Endothelial cell of umbilical vein (primary cell): ENCODE data around the gene SMIM14. TPM values are rescaled to one million over a fixed set of nuclear protein-coding genes. Genes with fewer than 3 reads are reported as not detected.

Experiments used
- BruUV-seq: library from RNA; stranded (reverse); fragments of 400-500 nt; replicated peaks from 2 replicates; lab custom pipeline; 2021; lab: Mats Ljungman, UMichigan
- CTCF ChIA-PET: fragments of 300-600, 350-600 bp; sonication (Branson Sonifier 250); formaldehyde crosslinking; loops from one replicate; lab custom pipeline; 2021; ENCODE audit warnings: antibody characterized with exemption, inconsistent platforms; lab: Charles Lee
- POLR2A ChIA-PET: fragments of 300-600, 350-600 bp; sonication (Branson Sonifier 250); formaldehyde crosslinking; loops from one replicate; lab custom pipeline; 2021; ENCODE audit warnings: antibody characterized with exemption, inconsistent platforms; lab: Charles Lee
- DNase-seq: peaks from one replicate; pipeline ENCODE4 v3.0.0-alpha.2; 2011; ENCODE audit warnings: low read depth, low spot score
- FAIRE-seq: peaks from 2 replicates; lab custom pipeline; 2011; peaks lifted over from hg19 to GRCh38; lab: Jason Lieb, UNC
- H2AFZ ChIP-seq: 2 replicates; pipeline ENCODE4 v1.6.0; 2012; ENCODE audit warnings: low read depth, low read length, control low read depth, inconsistent platforms
- H3K27ac ChIP-seq: 2 replicates; pipeline ENCODE4 v1.5.1; 2011; ENCODE audit warnings: low read depth, mild to moderate bottlenecking, control low read depth, low read length, moderate library complexity; ENCODE audit not compliant: insufficient read depth
- H3K27me3 ChIP-seq, 2 experiments: 2 replicates each; pipeline versions ENCODE4 v1.6.0 to v1.6.1; 2011; ENCODE audit warnings: low read length in 2 of 2, mixed read lengths in 1 of 2; ENCODE audit not compliant: control insufficient read depth in 2 of 2, insufficient read depth in 2 of 2
- H3K36me3 ChIP-seq, 2 experiments: 2 replicates in 1 of 2; 3 replicates in 1 of 2; pipeline ENCODE4 v1.5.1; 2011; ENCODE audit warnings: low read length in 2 of 2, mild to moderate bottlenecking in 1 of 2, moderate library complexity in 1 of 2; ENCODE audit not compliant: control insufficient read depth in 2 of 2, insufficient read depth in 2 of 2; ENCODE audit errors: extremely low read depth in 1 of 2
- H3K4me1 ChIP-seq: 3 replicates; pipeline ENCODE4 v1.5.1; 2011; ENCODE audit warnings: mild to moderate bottlenecking, low read length; ENCODE audit not compliant: control insufficient read depth, insufficient read depth; ENCODE audit errors: extremely low read depth
- H3K4me2 ChIP-seq: 2 replicates; pipeline ENCODE4 v1.6.1; 2011; ENCODE audit warnings: low read length, control low read depth, mixed read lengths; ENCODE audit not compliant: insufficient read depth
- H3K4me3 ChIP-seq, 3 experiments: fragments of 200-600 bp in 1 of 3; sonication (generic), shearing (Covaris generic) in 1 of 3; replicated peaks in 1 of 3; 2 replicates each; pipeline ENCODE4 v1.5.1; 2011 to 2016; ENCODE audit warnings: control low read depth in 3 of 3, low read length in 3 of 3, mild to moderate bottlenecking in 2 of 3, inconsistent platforms in 1 of 3, low read depth in 1 of 3, moderate library complexity in 1 of 3; ENCODE audit not compliant: insufficient read depth in 1 of 3
- H3K79me2 ChIP-seq: 2 replicates; pipeline ENCODE4 v1.6.0; 2012; ENCODE audit warnings: low read length, inconsistent platforms; ENCODE audit not compliant: control insufficient read depth, insufficient read depth
- H3K9ac ChIP-seq: replicated peaks from 2 replicates; pipeline ENCODE3; 2011; ENCODE audit warnings: low read length, control low read depth; ENCODE audit not compliant: insufficient read depth; ENCODE audit errors: extremely low read depth
- H3K9me1 ChIP-seq: replicated peaks from 3 replicates; pipeline ENCODE4 v1.6.0; 2011; ENCODE audit warnings: mild to moderate bottlenecking, low read length; ENCODE audit not compliant: control insufficient read depth, insufficient read depth; ENCODE audit errors: extremely low read depth
- H3K9me3 ChIP-seq: replicated peaks from 2 replicates; pipeline ENCODE4 v1.5.1; 2012; ENCODE audit warnings: low read length, inconsistent platforms; ENCODE audit not compliant: control insufficient read depth, insufficient read depth
- H4K20me1 ChIP-seq: replicated peaks from 2 replicates; pipeline ENCODE3; 2011; ENCODE audit warnings: mild to moderate bottlenecking, low read length; ENCODE audit not compliant: control insufficient read depth, insufficient read depth; ENCODE audit errors: extremely low read depth
- EZH2 ChIP-seq: IDR thresholded peaks from 2 replicates; pipeline ENCODE4 v1.6.1; 2012; ENCODE audit warnings: borderline replicate concordance, low read depth, mild to moderate bottlenecking, moderate library complexity, low read length, inconsistent platforms; ENCODE audit not compliant: severe bottlenecking
- FOS ChIP-seq: IDR thresholded peaks from 2 replicates; pipeline ENCODE4 v1.6.1; 2011; ENCODE audit warnings: mild to moderate bottlenecking, low read length, moderate library complexity, borderline replicate concordance; ENCODE audit not compliant: insufficient read depth
- GATA2 ChIP-seq: IDR thresholded peaks from 2 replicates; pipeline ENCODE4 v1.7.0; 2011; ENCODE audit warnings: low read depth, mild to moderate bottlenecking, moderate library complexity, mixed read lengths, low read length; ENCODE audit not compliant: insufficient read length, insufficient read depth
- JUN ChIP-seq: IDR thresholded peaks from 2 replicates; pipeline ENCODE4 v1.6.1; 2011; ENCODE audit warnings: borderline replicate concordance, low read depth; ENCODE audit not compliant: insufficient read length, insufficient read depth
- MYC ChIP-seq: IDR thresholded peaks from one replicate; pipeline ENCODE4 v1.6.1; 2011; ENCODE audit warnings: mild to moderate bottlenecking, low read depth, low read length
- POLR2A ChIP-seq: IDR thresholded peaks from 2 replicates; pipeline ENCODE4 v1.6.1; 2012; ENCODE audit warnings: low read depth, mild to moderate bottlenecking, control low read depth, low read length
- POLR2AphosphoS5 ChIP-seq: IDR thresholded peaks from 2 replicates; pipeline ENCODE4 v1.6.1; 2012; ENCODE audit warnings: low read depth, mild to moderate bottlenecking, control low read depth, low read length, moderate library complexity; ENCODE audit not compliant: insufficient read depth
- dilution Hi-C: fragments of 300-500 bp; cut with MboI; formaldehyde crosslinking; loops from one replicate; pipeline ENCODE4 v1.15.0; 2019; ENCODE audit warnings: low sequenced_read_pairs; ENCODE audit not compliant: extremely low pct_ligation_motif_present
- intact Hi-C: fragments of 100-400 bp; cut with micrococcal nuclease; formaldehyde crosslinking; loops from one replicate; pipeline ENCODE4 v1.10.0; 2022
- polyA plus RNA-seq, 4 experiments: library from polyadenylated mRNA; depleted of rRNA in 3 of 4; stranded (reverse) in 3 of 4; unstranded in 1 of 4; fragments of >200 nt; gene quantifications; 2 replicates each; pipeline versions ENCODE4 v1.2.1 to v1.2.3, GENCODE V29; 2011 to 2012; ENCODE audit warnings: missing spikeins in 1 of 4
- total RNA-seq: library from RNA; stranded (reverse); gene quantifications from 2 replicates; pipeline ENCODE4 v1.2.3, GENCODE V29; 2021
- TF ChIP-seq, protein P1 (sequence below): IDR thresholded peaks from 2 replicates; pipeline ENCODE4 v1.6.1; 2011; ENCODE audit not compliant: insufficient read depth, insufficient read length
- TF ChIP-seq, protein P2 (sequence below), 2 donors: IDR thresholded peaks; 1 replicate in 1 of 2; 2 replicates in 1 of 2; pipeline ENCODE4 v1.5.1; 2011; ENCODE audit warnings: low read length in 2 of 2, mild to moderate bottlenecking in 2 of 2, moderate library complexity in 2 of 2, control low read depth in 1 of 2, inconsistent platforms in 1 of 2, low read depth in 1 of 2; ENCODE audit not compliant: insufficient read depth in 1 of 2; ENCODE audit errors: extremely low read depth in 1 of 2

The SMIM14 gene
- total and polyA plus RNA-seq, 2 donors (not counting 3 experiments of a cell fraction or from before 2014, with no cell fraction given): 12.3 to 15.4 TPM

DNA sequence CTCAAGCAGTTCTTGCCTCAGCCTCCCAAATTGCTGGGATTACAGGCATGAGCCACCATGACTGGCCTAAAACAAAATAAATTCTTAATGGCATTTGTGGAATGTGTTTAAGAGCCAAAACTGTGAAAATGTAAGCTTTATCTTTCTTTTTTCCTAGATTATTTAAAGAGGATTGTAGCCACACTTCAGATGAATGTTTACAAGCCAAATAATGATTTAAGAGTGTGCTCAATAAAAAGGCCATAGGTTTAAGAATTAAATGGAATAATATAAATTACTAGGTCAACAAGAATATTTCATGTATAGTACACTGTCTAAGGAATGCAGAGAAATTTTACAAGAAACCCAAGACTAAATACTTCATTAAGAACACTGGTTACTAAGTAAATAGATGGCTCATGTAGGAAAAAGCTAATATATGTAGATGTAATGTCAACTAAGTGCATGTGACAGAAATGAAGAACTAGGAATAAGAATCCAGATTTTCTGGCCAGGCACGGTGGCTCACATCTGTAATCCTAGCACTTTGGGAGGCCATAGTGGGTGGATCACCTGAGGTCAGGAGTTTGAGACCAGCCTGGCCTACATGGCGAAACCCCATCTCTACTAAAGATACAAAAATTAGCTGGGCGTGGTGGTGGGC is 90.1 kb downstream of the SMIM14 start:
- BruUV-seq: no TSS peak
- DNase-seq: no peak
- H3K9ac ChIP-seq: no peak overlapping the region
- H3K4me3 ChIP-seq: no peak overlapping the region
- no peak overlapping the region for H3K4me2 ChIP-seq
- H3K9me1 ChIP-seq: no peaks in the 10 kb centered on the region
- POLR2A ChIA-PET: interaction anchor here (0.6 kb wide), 1 partner anchor 12 kb away, joined by 3 read pairs; no protein-coding TSS in a partner anchor
- H3K36me3 ChIP-seq: no peaks in the 10 kb centered on the region
- H4K20me1 ChIP-seq: no peaks in the 10 kb centered on the region
- H3K4me1 ChIP-seq: no peaks in the 10 kb centered on the region
- no peak for FAIRE-seq
- CTCF ChIA-PET: interaction anchor here (0.6 to 1.6 kb wide), 2 partner anchors 90 to 441 kb away, joined by 3 read pairs; partner anchors contain the start of gene SMIM14
- TF ChIP-seq JUN (no peak), POLR2AphosphoS5 (no peak)
- TF ChIP-seq, protein P1, sequence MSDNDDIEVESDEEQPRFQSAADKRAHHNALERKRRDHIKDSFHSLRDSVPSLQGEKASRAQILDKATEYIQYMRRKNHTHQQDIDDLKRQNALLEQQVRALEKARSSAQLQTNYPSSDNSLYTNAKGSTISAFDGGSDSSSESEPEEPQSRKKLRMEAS: no peak
- H2AFZ ChIP-seq: no peak overlapping the region
- intact Hi-C loops (no loop called here), dilution Hi-C loops (no loop called here)
- H3K9me3 ChIP-seq: no peaks in the 10 kb centered on the region
- no peaks in the 10 kb centered on the region for H3K27me3 ChIP-seq
- H3K27ac ChIP-seq: no peak overlapping the region
- no peaks in the 10 kb centered on the region for H3K79me2 ChIP-seq

DNA sequence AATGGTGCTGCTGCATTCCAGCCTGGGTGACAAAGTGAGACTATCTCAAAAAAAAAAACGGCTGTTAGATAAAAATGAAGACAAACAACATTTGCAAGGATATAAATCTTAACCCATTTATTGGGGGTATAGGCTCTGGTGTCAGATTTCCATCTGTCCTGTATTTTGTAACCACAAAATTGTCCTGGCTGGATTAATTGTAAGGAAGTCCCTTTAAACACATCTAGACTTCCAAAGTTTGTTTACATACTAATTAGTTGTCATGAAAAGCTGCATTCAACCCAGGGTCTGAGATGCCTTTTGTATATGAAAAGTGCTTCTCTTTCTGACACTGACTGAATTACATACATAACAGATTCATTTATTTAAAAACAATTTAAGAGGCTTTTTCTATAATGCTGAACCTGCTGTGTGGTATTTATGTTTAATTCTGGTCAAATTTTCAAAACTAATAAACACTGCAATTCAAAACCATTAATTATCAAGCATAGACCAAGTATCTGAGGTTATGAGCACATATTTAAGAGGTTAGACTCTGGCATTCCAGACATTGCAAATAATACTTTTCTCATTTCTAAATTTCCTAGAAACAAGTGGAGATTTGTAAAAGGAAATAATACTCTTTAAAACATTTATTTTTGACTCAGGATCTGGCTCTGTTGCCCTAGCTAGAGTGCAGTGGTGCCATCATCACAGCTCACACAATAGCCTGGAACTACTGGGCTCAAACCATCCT is 93.9 kb downstream of the SMIM14 start:
- POLR2A ChIA-PET: interaction anchor here (0.6 kb wide), 1 partner anchor 36 kb away, joined by 3 read pairs; no protein-coding TSS in a partner anchor
- intact Hi-C loops: no loop called here
- FAIRE-seq: no peak

More for the DNA sequence above, 93.9 kb downstream of the SMIM14 start:
- H3K27me3 ChIP-seq: no peaks in the 10 kb centered on the region
- CTCF ChIA-PET: no interaction called here
- no peaks in the 10 kb centered on the region for H3K36me3 ChIP-seq
- no TSS peak for BruUV-seq
- no peaks in the 10 kb centered on the region for H3K4me1 ChIP-seq
- no peak overlapping the region for H3K9ac ChIP-seq
- no peak overlapping the region for H3K27ac ChIP-seq
- TF ChIP-seq FOS (no peak), POLR2AphosphoS5 (no peak), JUN (no peak), GATA2 (no peak), POLR2A (no peak), EZH2 (no peak), MYC (no peak)
- TF ChIP-seq, protein P1: no peak
- TF ChIP-seq, protein P2, sequence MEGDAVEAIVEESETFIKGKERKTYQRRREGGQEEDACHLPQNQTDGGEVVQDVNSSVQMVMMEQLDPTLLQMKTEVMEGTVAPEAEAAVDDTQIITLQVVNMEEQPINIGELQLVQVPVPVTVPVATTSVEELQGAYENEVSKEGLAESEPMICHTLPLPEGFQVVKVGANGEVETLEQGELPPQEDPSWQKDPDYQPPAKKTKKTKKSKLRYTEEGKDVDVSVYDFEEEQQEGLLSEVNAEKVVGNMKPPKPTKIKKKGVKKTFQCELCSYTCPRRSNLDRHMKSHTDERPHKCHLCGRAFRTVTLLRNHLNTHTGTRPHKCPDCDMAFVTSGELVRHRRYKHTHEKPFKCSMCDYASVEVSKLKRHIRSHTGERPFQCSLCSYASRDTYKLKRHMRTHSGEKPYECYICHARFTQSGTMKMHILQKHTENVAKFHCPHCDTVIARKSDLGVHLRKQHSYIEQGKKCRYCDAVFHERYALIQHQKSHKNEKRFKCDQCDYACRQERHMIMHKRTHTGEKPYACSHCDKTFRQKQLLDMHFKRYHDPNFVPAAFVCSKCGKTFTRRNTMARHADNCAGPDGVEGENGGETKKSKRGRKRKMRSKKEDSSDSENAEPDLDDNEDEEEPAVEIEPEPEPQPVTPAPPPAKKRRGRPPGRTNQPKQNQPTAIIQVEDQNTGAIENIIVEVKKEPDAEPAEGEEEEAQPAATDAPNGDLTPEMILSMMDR (IDR thresholded peaks at IDR 0.05; ENCODE audit: extremely low read depth in 1 of 2, insufficient read depth in 1 of 2, low read depth in 1 of 2, low read length in 2 of 2): no peak
- no peaks in the 10 kb centered on the region for H3K9me3 ChIP-seq
- H2AFZ ChIP-seq: no peak overlapping the region
- H3K9me1 ChIP-seq: no peaks in the 10 kb centered on the region
- no peak overlapping the region for H3K4me2 ChIP-seq
- no peaks in the 10 kb centered on the region for H4K20me1 ChIP-seq
- H3K79me2 ChIP-seq: no peaks in the 10 kb centered on the region
- no peak overlapping the region for H3K4me3 ChIP-seq
- dilution Hi-C loops: no loop called here
- no peak for DNase-seq
